PFSK-1 (cell line): ENCODE measurements around the gene PLEKHS1.

Source experiments
- FOXP2 ChIP-seq: optimal IDR thresholded peaks from 2 replicates; pipeline ENCODE3; 2011; ENCODE audit warnings: borderline replicate concordance, control low read depth, inconsistent platforms; ENCODE audit not compliant: insufficient read depth; ENCODE audit errors: extremely low read length, extremely low read depth
- POLR2AphosphoS5 ChIP-seq: IDR thresholded peaks from 2 replicates; pipeline ENCODE4 v1.6.1; 2012; ENCODE audit warnings: low read depth, mild to moderate bottlenecking, control low read depth, low read length, moderate library complexity
- SIN3A ChIP-seq: IDR thresholded peaks from 2 replicates; pipeline ENCODE4 v1.6.1; 2012; ENCODE audit warnings: mild to moderate bottlenecking, low read length, moderate library complexity, borderline replicate concordance; ENCODE audit not compliant: insufficient read depth
- TAF1 ChIP-seq: IDR thresholded peaks from 2 replicates; pipeline ENCODE4 v1.6.1; 2012; ENCODE audit warnings: low read length, control low read depth, borderline replicate concordance; ENCODE audit not compliant: insufficient read depth
- TF ChIP-seq, protein P1 (sequence below), 2 experiments: IDR thresholded peaks; 2 replicates each; pipeline versions ENCODE4 v1.6.1 to v1.8.0; 2011 to 2012; ENCODE audit warnings: low read depth in 2 of 2, low read length in 2 of 2, control low read depth in 1 of 2, inconsistent platforms in 1 of 2, mild to moderate bottlenecking in 1 of 2, moderate library complexity in 1 of 2; ENCODE audit not compliant: insufficient read depth in 1 of 2

Gene PLEKHS1

DNA sequence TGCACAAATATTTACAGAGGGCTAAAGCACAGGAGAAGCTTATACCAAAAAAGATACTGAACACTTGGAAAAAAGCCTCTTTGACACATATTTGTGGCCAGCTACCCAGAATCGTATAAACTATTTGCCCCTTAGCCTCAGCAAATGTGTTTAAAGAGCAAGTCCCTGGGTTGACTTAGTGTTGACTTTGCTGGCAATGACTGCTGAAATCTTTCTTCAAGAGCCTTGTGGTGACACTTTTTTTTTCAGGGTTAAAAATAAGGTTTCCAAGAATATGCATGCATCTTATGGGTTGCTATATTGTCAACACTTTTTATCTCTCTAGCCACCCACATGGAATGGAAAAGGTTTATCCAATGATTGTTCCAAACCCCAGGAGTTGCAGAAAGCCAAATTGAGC lies 14.9 kb upstream of the PLEKHS1 start:
- TF ChIP-seq, protein P1, sequence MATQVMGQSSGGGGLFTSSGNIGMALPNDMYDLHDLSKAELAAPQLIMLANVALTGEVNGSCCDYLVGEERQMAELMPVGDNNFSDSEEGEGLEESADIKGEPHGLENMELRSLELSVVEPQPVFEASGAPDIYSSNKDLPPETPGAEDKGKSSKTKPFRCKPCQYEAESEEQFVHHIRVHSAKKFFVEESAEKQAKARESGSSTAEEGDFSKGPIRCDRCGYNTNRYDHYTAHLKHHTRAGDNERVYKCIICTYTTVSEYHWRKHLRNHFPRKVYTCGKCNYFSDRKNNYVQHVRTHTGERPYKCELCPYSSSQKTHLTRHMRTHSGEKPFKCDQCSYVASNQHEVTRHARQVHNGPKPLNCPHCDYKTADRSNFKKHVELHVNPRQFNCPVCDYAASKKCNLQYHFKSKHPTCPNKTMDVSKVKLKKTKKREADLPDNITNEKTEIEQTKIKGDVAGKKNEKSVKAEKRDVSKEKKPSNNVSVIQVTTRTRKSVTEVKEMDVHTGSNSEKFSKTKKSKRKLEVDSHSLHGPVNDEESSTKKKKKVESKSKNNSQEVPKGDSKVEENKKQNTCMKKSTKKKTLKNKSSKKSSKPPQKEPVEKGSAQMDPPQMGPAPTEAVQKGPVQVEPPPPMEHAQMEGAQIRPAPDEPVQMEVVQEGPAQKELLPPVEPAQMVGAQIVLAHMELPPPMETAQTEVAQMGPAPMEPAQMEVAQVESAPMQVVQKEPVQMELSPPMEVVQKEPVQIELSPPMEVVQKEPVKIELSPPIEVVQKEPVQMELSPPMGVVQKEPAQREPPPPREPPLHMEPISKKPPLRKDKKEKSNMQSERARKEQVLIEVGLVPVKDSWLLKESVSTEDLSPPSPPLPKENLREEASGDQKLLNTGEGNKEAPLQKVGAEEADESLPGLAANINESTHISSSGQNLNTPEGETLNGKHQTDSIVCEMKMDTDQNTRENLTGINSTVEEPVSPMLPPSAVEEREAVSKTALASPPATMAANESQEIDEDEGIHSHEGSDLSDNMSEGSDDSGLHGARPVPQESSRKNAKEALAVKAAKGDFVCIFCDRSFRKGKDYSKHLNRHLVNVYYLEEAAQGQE (IDR thresholded peaks at IDR 0.05; ENCODE audit: insufficient read depth in 1 of 2, low read depth in 2 of 2, low read length in 2 of 2) = no peak
- no peak for TF ChIP-seq FOXP2
- no peak for TF ChIP-seq POLR2AphosphoS5
- no peak for TF ChIP-seq TAF1
- no peak for TF ChIP-seq SIN3A

DNA sequence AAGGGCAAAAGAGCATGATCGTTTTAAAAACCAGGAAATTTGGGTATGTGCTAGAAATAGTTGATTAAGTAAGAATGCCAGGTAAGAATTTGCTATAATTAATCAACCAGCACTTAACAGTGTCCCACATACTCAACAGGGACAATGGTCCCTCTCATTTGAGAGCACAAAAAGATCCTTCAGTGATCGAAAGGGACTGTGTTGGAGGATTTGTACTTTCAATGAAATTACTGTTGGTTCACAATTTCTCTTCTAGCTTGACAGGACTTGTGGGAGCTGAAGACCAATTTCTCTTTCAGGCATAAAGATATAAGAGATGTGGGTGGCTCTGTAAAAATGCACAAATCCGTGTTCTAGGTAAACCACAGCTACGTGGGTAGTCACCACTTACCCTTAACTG lies 12.5 kb upstream of the PLEKHS1 start:
- TF ChIP-seq, protein P1 (IDR thresholded peaks at IDR 0.05; ENCODE audit: insufficient read depth in 1 of 2, low read depth in 2 of 2, low read length in 2 of 2) = no peak
- no peak for TF ChIP-seq POLR2AphosphoS5
- no peak for TF ChIP-seq FOXP2
- no peak for TF ChIP-seq TAF1
- no peak for TF ChIP-seq SIN3A

DNA sequence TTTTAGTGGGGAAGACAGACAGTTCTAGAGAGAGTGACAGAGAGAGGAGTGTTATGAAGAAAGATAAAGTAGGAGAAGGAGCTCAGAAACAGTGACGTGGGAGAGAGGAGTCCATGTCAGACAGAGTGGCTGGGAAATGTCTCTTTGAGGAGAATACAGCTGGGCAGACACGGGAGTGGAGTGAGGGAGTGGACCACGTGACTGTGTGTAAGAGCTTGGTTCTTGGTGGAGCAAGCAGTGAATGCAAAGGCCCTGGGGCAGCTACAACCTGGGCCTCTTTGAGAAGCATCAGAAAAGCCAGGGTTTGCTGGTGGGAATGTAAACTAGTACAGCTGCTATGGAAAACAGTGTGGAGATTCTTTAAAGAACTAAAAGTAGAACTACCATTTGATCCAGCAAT lies 11.9 kb upstream of the PLEKHS1 start:
- TF ChIP-seq POLR2AphosphoS5 = no peak
- no peak for TF ChIP-seq SIN3A
- no peak for TF ChIP-seq FOXP2
- no peak for TF ChIP-seq TAF1
- TF ChIP-seq, protein P1 (IDR thresholded peaks at IDR 0.05; ENCODE audit: insufficient read depth in 1 of 2, low read depth in 2 of 2, low read length in 2 of 2) = no peak

DNA sequence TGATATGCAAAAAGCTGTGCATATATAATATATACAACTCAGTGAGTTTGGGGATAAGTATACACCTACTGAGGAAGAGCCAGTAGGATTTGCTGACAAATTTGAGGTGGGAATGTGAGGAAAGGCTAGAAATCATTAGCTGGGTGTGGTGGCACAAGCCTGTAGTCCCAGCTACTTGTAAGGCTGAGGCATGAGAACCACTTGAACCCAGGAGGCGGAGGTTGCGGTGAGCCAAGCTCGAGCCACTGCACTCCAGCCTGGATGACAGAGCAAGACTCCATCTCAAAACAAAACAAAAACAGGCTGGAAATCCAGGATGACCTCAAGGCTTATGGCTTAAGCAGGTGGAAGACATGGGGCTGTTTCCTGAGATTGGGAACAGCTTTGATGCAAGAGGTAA lies 10.6 kb upstream of the PLEKHS1 start:
- TF ChIP-seq POLR2AphosphoS5 (no peak), FOXP2 (no peak)
- TF ChIP-seq, protein P1 (IDR thresholded peaks at IDR 0.05; ENCODE audit: insufficient read depth in 1 of 2, low read depth in 2 of 2, low read length in 2 of 2) = no peak

DNA sequence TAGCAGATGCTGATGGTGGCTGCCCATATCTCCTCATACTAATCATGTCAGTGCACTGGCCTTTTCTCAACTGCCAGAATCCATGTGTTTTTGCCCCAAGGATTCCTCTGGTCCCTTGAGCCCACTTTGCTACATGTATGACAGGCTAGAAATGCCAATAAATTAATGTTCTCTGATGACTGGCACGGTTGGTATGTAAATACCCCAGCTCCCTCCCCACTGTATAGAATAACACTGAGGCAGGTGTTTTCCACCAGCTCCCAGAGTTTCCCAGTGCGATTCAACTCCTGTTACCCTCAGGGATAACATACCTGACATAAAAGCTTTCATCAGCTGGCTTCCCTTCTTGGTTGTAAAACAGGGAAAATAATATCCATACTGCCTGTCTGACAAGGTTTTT lies 9.0 kb upstream of the PLEKHS1 start:
- TF ChIP-seq POLR2AphosphoS5 = no peak
- TF ChIP-seq, protein P1 (IDR thresholded peaks at IDR 0.05; ENCODE audit: insufficient read depth in 1 of 2, low read depth in 2 of 2, low read length in 2 of 2) = no peak
- no peak for TF ChIP-seq SIN3A
- no peak for TF ChIP-seq TAF1
- no peak for TF ChIP-seq FOXP2
